Stimulated activated CD8-positive, alpha-beta memory T cell treated with anti-CD3 and anti-CD28 coated beads, Interleukin-12 subunit alpha, Interleukin-12 subunit beta, amount 100 ng/mL, for 24 hours (primary cell): ENCODE measurements around the gene CPN1.
A peak's percentile ranks its signal among the peaks of the same experiment; 100 is the strongest.
"Not testable (repeated sequence)": the region's sequence is repeated elsewhere in the genome, so short reads cannot be mapped to it uniquely, and the experiment has no call there.

ENCODE experiments used
- DNase-seq: peaks from one replicate; pipeline ENCODE4 v3.0.0-alpha.2; 2020; ENCODE audit errors: extremely low read depth

CPN1 gene

GRCh38 chr10:100022403-100022802 is 59.3 kb downstream of the CPN1 start:
- no peak for DNase-seq

- no peak for DNase-seq
These were observed 60.3 kb downstream of the CPN1 start for GRCh38 chr10:100021322-100021721.

GRCh38 chr10:100020886-100021253 is 60.8 kb downstream of the CPN1 start:
- no peak for DNase-seq

- no peak for DNase-seq
These were observed 61.4 kb downstream of the CPN1 start for GRCh38 chr10:100020142-100020885.

- no peak for DNase-seq
These were observed 61.9 kb downstream of the CPN1 start for GRCh38 chr10:100019787-100020141.

- DNase-seq = no peak
These were observed 67.5 kb downstream of the CPN1 start for GRCh38 chr10:100014071-100014762.

- DNase-seq = no peak
These were observed 68.0 kb downstream of the CPN1 start for GRCh38 chr10:100013621-100014020.

- DNase-seq = not testable (repeated sequence)
These were observed 69.8 kb downstream of the CPN1 start for GRCh38 chr10:100011906-100012305.

- DNase-seq = peak; percentile 68
These were observed 71.6 kb downstream of the CPN1 start, which contains the start of gene DNMBP for GRCh38 chr10:100009793-100010676. Gene DNMBP (minus strand): TSS chr10:100009947. CDS start chr10:99972124, 37,823 bp downstream.

- DNase-seq = no peak
These were observed 72.3 kb downstream of the CPN1 start for GRCh38 chr10:100009283-100009792.

- DNase-seq = no peak
These were observed 72.9 kb downstream of the CPN1 start for GRCh38 chr10:100008708-100009282.

- no peak for DNase-seq
These were observed 73.5 kb downstream of the CPN1 start for GRCh38 chr10:100008142-100008522.

- DNase-seq = no peak
These were observed 74.2 kb downstream of the CPN1 start for GRCh38 chr10:100007231-100008141.

- no peak for DNase-seq
These were observed 75.3 kb downstream of the CPN1 start for GRCh38 chr10:100006243-100006886.

- DNase-seq = no peak
These were observed 76.7 kb downstream of the CPN1 start for GRCh38 chr10:100004805-100005510.

- DNase-seq = no peak
These were observed 81.5 kb downstream of the CPN1 start for GRCh38 chr10:100000109-100000644.

- DNase-seq = no peak
These were observed 82.2 kb downstream of the CPN1 start for GRCh38 chr10:99999319-100000108.

- no peak for DNase-seq
These were observed 82.8 kb downstream of the CPN1 start for GRCh38 chr10:99998889-99999288.
